BLaER1 treated with 17β-estradiol and CSF1 and Interleukin-3, amounts not matched to agents 10 nM and 100 nM (cell line): ENCODE measurements around the gene IKBKE.

Experiments used
- H3K27ac ChIP-seq, 11 experiments: shearing (Covaris generic); formaldehyde crosslinking; 2 replicates each; pipeline ENCODE4 v1.8.1; 2022
- H3K27me3 ChIP-seq, 11 experiments: shearing (Covaris generic); formaldehyde crosslinking; 2 replicates each; pipeline ENCODE4 v1.8.1; 2022
- H3K36me3 ChIP-seq, 11 experiments: shearing (Covaris generic); formaldehyde crosslinking; 2 replicates each; pipeline ENCODE4 v1.8.1; 2022
- H3K4me1 ChIP-seq, 10 experiments: shearing (Covaris generic); formaldehyde crosslinking; 2 replicates each; pipeline ENCODE4 v1.8.1; 2022
- H3K4me2 ChIP-seq, 11 experiments: shearing (Covaris generic); formaldehyde crosslinking; 2 replicates each; pipeline ENCODE4 v1.8.1; 2022
- H3K4me3 ChIP-seq, 10 experiments: shearing (Covaris generic); formaldehyde crosslinking; 2 replicates each; pipeline ENCODE4 v1.8.1; 2022
- H3K9ac ChIP-seq, 11 experiments: shearing (Covaris generic); formaldehyde crosslinking; 2 replicates each; pipeline ENCODE4 v1.8.1; 2022
- H3K9me3 ChIP-seq, 11 experiments: shearing (Covaris generic); formaldehyde crosslinking; replicated peaks in 1 of 11; 2 replicates each; pipeline ENCODE4 v1.8.1; 2022
- H4K20me1 ChIP-seq, 11 experiments: shearing (Covaris generic); formaldehyde crosslinking; 2 replicates each; pipeline ENCODE4 v1.8.1; 2022
- Cebpa-rat ChIP-seq, 11 experiments: shearing (Covaris generic); IDR thresholded peaks; 2 replicates each; pipeline ENCODE4 v1.8.1; 2022

The IKBKE gene

DNA sequence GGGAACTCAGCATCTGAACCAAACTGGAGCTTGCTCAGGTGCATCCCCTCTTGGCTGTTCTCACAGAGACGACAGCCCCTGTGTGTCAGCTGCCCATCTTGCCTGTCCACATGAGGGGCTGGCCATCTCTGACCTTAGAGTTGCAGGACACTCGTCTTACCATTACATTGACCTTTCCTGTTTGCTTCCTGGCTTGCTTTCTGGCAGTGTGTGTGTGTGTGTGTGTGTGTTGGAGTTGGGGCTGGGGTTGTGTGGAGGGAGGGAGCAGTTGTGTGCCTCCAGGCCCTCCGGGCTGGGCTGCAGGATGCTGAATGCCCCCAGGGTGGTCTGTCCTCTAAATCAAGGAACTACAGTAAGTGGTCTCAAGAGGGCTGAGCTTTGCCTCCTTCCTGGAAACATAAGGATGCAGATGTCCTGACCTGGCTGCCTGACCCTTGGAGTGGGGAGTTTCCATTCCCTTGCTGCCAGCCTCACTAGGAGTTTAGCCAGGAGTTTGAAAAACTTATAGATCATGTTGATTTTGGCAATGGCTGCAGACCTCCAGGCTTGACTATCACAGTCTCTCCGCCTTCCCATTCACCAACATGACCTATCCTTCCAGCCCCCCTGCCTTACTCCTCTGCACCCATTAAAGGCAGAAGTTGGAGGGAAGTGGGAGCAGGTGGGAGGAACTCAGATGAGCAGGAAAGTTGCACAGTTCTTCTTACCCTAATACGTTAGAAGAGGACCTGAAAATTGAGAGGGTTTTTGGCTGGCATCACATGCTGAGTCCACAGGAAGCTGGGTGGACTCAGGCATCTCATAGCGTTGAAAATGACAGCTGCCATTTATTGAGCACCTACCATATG is 56.0 kb downstream of the IKBKE start:
- Histone ChIP-seq H3K27me3 (no peaks in the 10 kb centered on the region), H4K20me1 (peaks cover 0 to 3% (median 0%) of the 10 kb centered on the region in 11 experiments; a peak in 1 of 22 replicates), H3K36me3 (peaks cover 0 to 25% (median 0%) of the 10 kb centered on the region in 11 experiments; a peak in 5 of 22 replicates), H3K4me3 (no peak overlapping the region), H3K9me3 (peaks cover 0 to 18% (median 0%) of the 10 kb centered on the region in 11 experiments; a peak in 3 of 22 replicates), H3K27ac (no peak overlapping the region), H3K4me2 (peak overlapping the region in 4 of 11 experiments; percentile 2 to 29 (median 4); a peak in 3 of 22 replicates), H3K9ac (no peak overlapping the region), H3K4me1 (peaks cover 0 to 26% (median 10%) of the 10 kb centered on the region in 10 experiments; a peak in 11 of 20 replicates)
- no peak for TF ChIP-seq Cebpa-rat (IDR thresholded peaks at IDR 0.05)

- Histone ChIP-seq H3K4me2 (no peak overlapping the region), H3K36me3 (peaks cover 0 to 26% (median 0%) of the 10 kb centered on the region in 11 experiments; a peak in 6 of 22 replicates), H4K20me1 (peaks cover 0 to 7% (median 0%) of the 10 kb centered on the region in 11 experiments; a peak in 4 of 22 replicates), H3K27me3 (no peaks in the 10 kb centered on the region), H3K27ac (no peak overlapping the region), H3K4me3 (no peak overlapping the region), H3K9ac (no peak overlapping the region), H3K9me3 (peaks cover 0 to 22% (median 0%) of the 10 kb centered on the region in 11 experiments; a peak in 3 of 22 replicates), H3K4me1 (peaks cover 3 to 37% (median 24%) of the 10 kb centered on the region in 10 experiments; a peak in 18 of 20 replicates)
- no peak for TF ChIP-seq Cebpa-rat (IDR thresholded peaks at IDR 0.05)
Measured at GRCh38 chr1:206529425-206529824, 59.1 kb downstream of the IKBKE start.

DNA sequence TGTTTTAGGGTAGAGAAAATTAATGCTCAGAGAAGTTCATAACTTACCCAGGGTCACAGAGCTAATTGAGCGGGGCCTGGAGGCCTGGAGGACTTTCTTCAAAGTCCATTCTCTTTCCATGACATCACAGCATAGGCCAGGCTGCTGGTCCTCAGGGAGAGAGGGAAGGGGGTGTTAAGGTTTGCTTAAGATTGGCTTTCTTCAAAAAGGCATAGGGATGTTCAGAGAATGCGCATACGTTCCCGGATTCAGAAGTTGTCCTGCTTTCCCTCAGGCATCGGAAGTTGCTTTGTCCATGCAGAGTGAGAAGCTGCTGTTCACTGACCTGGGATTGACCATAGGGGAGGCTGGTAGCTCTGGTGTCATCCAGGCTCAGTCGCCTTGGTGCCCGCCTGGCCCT is 62.1 kb downstream of the IKBKE start:
- Histone ChIP-seq H4K20me1 (peaks cover 0 to 28% (median 0%) of the 10 kb centered on the region in 11 experiments; a peak in 5 of 22 replicates), H3K4me3 (no peak overlapping the region), H3K27me3 (no peaks in the 10 kb centered on the region), H3K9ac (no peak overlapping the region), H3K27ac (no peak overlapping the region), H3K4me2 (peak overlapping the region in 2 of 11 experiments; percentile 74 to 79; a peak in 3 of 22 replicates), H3K9me3 (peaks cover 0 to 19% (median 0%) of the 10 kb centered on the region in 11 experiments; a peak in 3 of 22 replicates), H3K4me1 (peaks cover 15 to 52% (median 44%) of the 10 kb centered on the region in 10 experiments), H3K36me3 (peaks cover 0 to 26% (median 0%) of the 10 kb centered on the region in 11 experiments; a peak in 6 of 22 replicates)
- TF ChIP-seq Cebpa-rat (IDR thresholded peaks at IDR 0.05) = no peak

DNA sequence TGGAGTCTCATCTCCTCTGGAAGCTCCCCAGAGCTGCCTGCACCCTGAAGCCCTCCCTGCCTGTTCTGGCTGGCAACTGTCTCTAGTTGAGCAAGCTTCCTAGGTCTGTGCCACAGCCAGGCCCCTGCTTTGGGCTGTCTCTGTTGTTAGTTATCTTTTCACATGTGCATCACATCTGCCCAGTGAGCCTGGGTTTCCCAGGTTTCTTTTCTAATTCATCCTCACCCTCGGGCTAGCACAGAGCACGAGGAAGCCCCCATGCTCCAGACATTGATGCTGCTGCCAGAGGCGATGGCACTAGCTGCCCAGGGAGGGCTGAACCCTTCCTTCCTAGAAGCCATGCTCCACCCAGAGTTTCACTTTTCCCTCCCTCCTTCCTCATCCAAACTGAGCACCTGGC is 64.3 kb downstream of the IKBKE start:
- H3K4me3 ChIP-seq = no peak overlapping the region
- H3K27ac ChIP-seq = 0 out of 22 replicates have a peak overlapping the region, but pooled peaks of 1 of the 11 experiments have one; percentile 5
- peaks cover 0 to 11% (median 0%) of the 10 kb centered on the region in 11 experiments; a peak in 1 of 22 replicates for H3K9me3 ChIP-seq
- no peaks in the 10 kb centered on the region for H3K27me3 ChIP-seq
- peaks cover 0 to 13% (median 0%) of the 10 kb centered on the region in 11 experiments; a peak in 6 of 22 replicates for H3K36me3 ChIP-seq
- TF ChIP-seq Cebpa-rat (IDR thresholded peaks at IDR 0.05) = no peak
- H3K4me1 ChIP-seq = peaks cover 30 to 73% (median 66%) of the 10 kb centered on the region in 10 experiments
- H3K9ac ChIP-seq = peak overlapping the region in 1 of 11 experiments; percentile 11; a peak in 1 of 22 replicates
- peak overlapping the region; percentile 30 to 79 (median 69) for H3K4me2 ChIP-seq
- peaks cover 0 to 36% (median 0%) of the 10 kb centered on the region in 11 experiments; a peak in 6 of 22 replicates for H4K20me1 ChIP-seq

DNA sequence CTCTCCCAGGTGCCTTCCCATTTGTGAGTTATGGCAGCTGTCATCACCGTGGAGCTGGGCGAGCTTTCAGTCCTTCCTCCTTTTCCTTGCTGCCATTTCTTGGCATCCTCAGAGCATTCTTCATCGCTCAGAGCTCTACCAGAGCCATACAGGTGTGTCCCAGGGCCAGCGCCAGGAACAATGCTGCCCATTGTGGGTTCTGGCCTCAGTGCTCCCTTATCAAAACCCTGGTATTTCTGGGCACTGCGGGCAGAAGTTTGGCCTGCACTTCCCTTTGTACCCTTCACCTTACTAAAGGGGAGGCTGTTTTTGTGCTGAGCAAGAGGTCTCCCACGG is 65.5 kb downstream of the IKBKE start:
- Histone ChIP-seq H3K4me3 (no peak overlapping the region), H3K9ac (no peak overlapping the region), H4K20me1 (peaks cover 0 to 36% (median 0%) of the 10 kb centered on the region in 11 experiments; a peak in 6 of 22 replicates), H3K4me1 (peaks cover 42 to 86% (median 79%) of the 10 kb centered on the region in 10 experiments), H3K9me3 (peaks cover 0 to 8% (median 0%) of the 10 kb centered on the region in 11 experiments; a peak in 1 of 22 replicates), H3K4me2 (peak overlapping the region in 10 of 11 experiments; percentile 42 to 79 (median 69); a peak in 18 of 22 replicates), H3K27me3 (no peaks in the 10 kb centered on the region), H3K36me3 (peaks cover 0 to 7% (median 0%) of the 10 kb centered on the region in 11 experiments; a peak in 5 of 22 replicates), H3K27ac (no peak overlapping the region)
- no peak for TF ChIP-seq Cebpa-rat (IDR thresholded peaks at IDR 0.05)

DNA sequence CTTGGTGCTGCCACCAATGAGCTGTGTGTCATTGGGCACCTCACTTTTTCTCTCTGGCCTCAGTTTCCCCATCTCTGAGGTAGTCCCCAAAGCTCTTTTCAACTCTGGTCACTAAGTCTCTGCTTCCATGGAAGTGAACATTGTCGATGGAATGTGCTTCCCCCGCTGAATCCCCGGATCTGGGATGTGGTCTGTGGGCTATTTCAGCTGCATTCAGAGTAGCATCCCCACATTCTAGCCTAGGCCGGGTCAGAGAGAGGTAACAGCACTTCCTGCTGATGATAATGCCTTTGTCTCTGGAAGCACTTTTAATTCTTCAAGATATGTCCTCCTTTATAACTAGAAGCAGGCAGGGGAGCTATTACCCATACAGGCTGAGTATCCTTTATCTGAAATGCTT is 66.9 kb downstream of the IKBKE start:
- Histone ChIP-seq H3K4me3 (no peak overlapping the region), H4K20me1 (peaks cover 0 to 36% (median 0%) of the 10 kb centered on the region in 11 experiments; a peak in 6 of 22 replicates), H3K27me3 (no peaks in the 10 kb centered on the region), H3K4me1 (peaks cover 53 to 98% (median 92%) of the 10 kb centered on the region in 10 experiments), H3K4me2 (peak overlapping the region in 7 of 11 experiments; percentile 39 to 93 (median 80); a peak in 14 of 22 replicates), H3K9ac (no peak overlapping the region), H3K27ac (no peak overlapping the region), H3K9me3 (no peaks in the 10 kb centered on the region), H3K36me3 (no peaks in the 10 kb centered on the region; a peak in 2 of 22 replicates)
- no peak for TF ChIP-seq Cebpa-rat (IDR thresholded peaks at IDR 0.05)

GRCh38 chr1:206538086-206538770 is 68.0 kb downstream of the IKBKE start:
- TF ChIP-seq Cebpa-rat (IDR thresholded peaks at IDR 0.05) = no peak
- H3K9me3 ChIP-seq = peaks cover 0 to 5% (median 0%) of the 10 kb centered on the region in 11 experiments; a peak in 1 of 22 replicates
- no peak overlapping the region for H3K27ac ChIP-seq

More at GRCh38 chr1:206538086-206538770, 68.0 kb downstream of the IKBKE start:
- Histone ChIP-seq H3K9ac (no peak overlapping the region; a peak in 1 of 22 replicates), H3K27me3 (no peaks in the 10 kb centered on the region), H3K4me2 (peak overlapping the region; percentile 10 to 93 (median 71); a peak in 19 of 22 replicates), H3K36me3 (peaks cover 0 to 3% (median 0%) of the 10 kb centered on the region in 11 experiments; a peak in 2 of 22 replicates), H3K4me1 (peaks cover 53 to 100% (median 97%) of the 10 kb centered on the region in 10 experiments), H4K20me1 (peaks cover 0 to 36% (median 0%) of the 10 kb centered on the region in 11 experiments; a peak in 6 of 22 replicates), H3K4me3 (no peak overlapping the region)
